IMR-90 (cell line): ENCODE measurements around the gene FAM163A. TPM values are rescaled to one million over a fixed set of nuclear protein-coding genes. Genes with fewer than 3 reads are reported as not detected.
A peak's percentile ranks its signal among the peaks of the same experiment; 100 is the strongest.

Experiments used
- ATAC-seq: fragments of 200-7000 bp; cut with Tn5 transposase; 2 replicates; pipeline ENCODE4 v1.9.1; 2020; ENCODE audit warnings: low read depth, mild to moderate bottlenecking, moderate library complexity
- BruUV-seq: library from RNA; stranded (reverse); fragments of 400-500 nt; replicated peaks from 2 replicates; lab custom pipeline; 2021; lab: Mats Ljungman, UMichigan
- CTCF ChIA-PET: fragments of 300-600 bp; formaldehyde crosslinking; extraction: SDS; loops from one replicate; lab custom pipeline; 2021; ENCODE audit warnings: antibody characterized with exemption; lab: Yijun Ruan, JAX
- POLR2A ChIA-PET: fragments of 300-600 bp; sonication (Branson Sonifier 250); formaldehyde crosslinking; loops from one replicate; lab custom pipeline; 2022; ENCODE audit warnings: antibody characterized with exemption; ENCODE audit not compliant: unreplicated experiment; lab: Charles Lee
- DNase-seq: peaks from one replicate; pipeline ENCODE4 v3.0.0; 2013
- H2AFZ ChIP-seq: replicated peaks from 2 replicates; pipeline ENCODE3; 2013; ENCODE audit warnings: low read length, mild to moderate bottlenecking; ENCODE audit not compliant: poor library complexity
- H2AK5ac ChIP-seq: 2 replicates; pipeline ENCODE4 v1.6.1; 2013; ENCODE audit warnings: low read depth, low read length, inconsistent platforms
- H2AK9ac ChIP-seq: replicated peaks from 2 replicates; pipeline ENCODE3; 2013; ENCODE audit warnings: mild to moderate bottlenecking, low read depth, low read length, moderate library complexity; ENCODE audit not compliant: poor library complexity
- H2BK120ac ChIP-seq: 2 replicates; pipeline ENCODE4 v1.6.1; 2013; ENCODE audit warnings: low read depth, low read length, inconsistent platforms
- H2BK15ac ChIP-seq: 3 replicates; pipeline ENCODE4 v1.6.1; 2013; ENCODE audit warnings: low read depth, low read length, inconsistent platforms
- H2BK20ac ChIP-seq: 2 replicates; pipeline ENCODE4 v1.6.1; 2013; ENCODE audit warnings: low read depth, mild to moderate bottlenecking, inconsistent platforms, low read length, moderate library complexity
- H2BK5ac ChIP-seq: 2 replicates; pipeline ENCODE4 v1.6.1; 2013; ENCODE audit warnings: mild to moderate bottlenecking, low read depth, low read length, inconsistent platforms; ENCODE audit not compliant: poor library complexity, severe bottlenecking
- H3K14ac ChIP-seq: replicated peaks from 2 replicates; pipeline ENCODE4 v1.6.1; 2013; ENCODE audit warnings: low read depth, low read length, inconsistent platforms
- H3K18ac ChIP-seq: 2 replicates; pipeline ENCODE4 v1.6.1; 2013; ENCODE audit warnings: low read depth, low read length, control low read depth
- H3K23ac ChIP-seq: 2 replicates; pipeline ENCODE4 v1.6.1; 2013; ENCODE audit warnings: low read depth, low read length, inconsistent platforms
- H3K27ac ChIP-seq: 2 replicates; pipeline ENCODE4 v1.5.1; 2013; ENCODE audit warnings: mild to moderate bottlenecking, control low read depth, low read length; ENCODE audit not compliant: insufficient read depth
- H3K27me3 ChIP-seq: 2 replicates; pipeline ENCODE4 v1.6.1; 2013; ENCODE audit warnings: low read length; ENCODE audit not compliant: control insufficient read depth, insufficient read depth
- H3K36me3 ChIP-seq: 2 replicates; pipeline ENCODE4 v1.6.1; 2013; ENCODE audit warnings: low read length, mixed read lengths; ENCODE audit not compliant: control insufficient read depth, insufficient read depth
- H3K4ac ChIP-seq: 2 replicates; pipeline ENCODE4 v1.6.1; 2013; ENCODE audit warnings: low read depth, low read length, inconsistent platforms
- H3K4me1 ChIP-seq: 2 replicates; pipeline ENCODE4 v1.6.1; 2013; ENCODE audit warnings: low read length, mixed read lengths; ENCODE audit not compliant: control insufficient read depth, insufficient read depth
- H3K4me2 ChIP-seq: 2 replicates; pipeline ENCODE4 v1.6.1; 2013; ENCODE audit warnings: low read depth, mild to moderate bottlenecking, control low read depth, low read length, moderate library complexity
- H3K4me3 ChIP-seq: 2 replicates; pipeline ENCODE4 v1.5.1; 2013; ENCODE audit warnings: low read depth, mild to moderate bottlenecking, control low read depth, low read length, moderate library complexity; ENCODE audit not compliant: insufficient read depth
- H3K56ac ChIP-seq: 2 replicates; pipeline ENCODE4 v1.6.1; 2013; ENCODE audit warnings: low read length, inconsistent platforms; ENCODE audit not compliant: insufficient read depth; ENCODE audit errors: extremely low read depth
- H3K79me1 ChIP-seq, 2 experiments: 2 replicates each; pipeline ENCODE4 v1.6.1; 2013; ENCODE audit warnings: low read length in 2 of 2, inconsistent platforms in 1 of 2, low read depth in 1 of 2
- H3K9ac ChIP-seq: 2 replicates; pipeline ENCODE4 v1.6.1; 2013; ENCODE audit warnings: low read depth, low read length, control low read depth
- H3K9me1 ChIP-seq: 2 replicates; pipeline ENCODE4 v1.6.1; 2013; ENCODE audit warnings: low read length, inconsistent platforms; ENCODE audit not compliant: insufficient read depth
- H3K9me3 ChIP-seq: 2 replicates; pipeline ENCODE4 v1.6.1; 2013; ENCODE audit warnings: low read length; ENCODE audit not compliant: control insufficient read depth, insufficient read depth
- H4K20me1 ChIP-seq: 2 replicates; pipeline ENCODE4 v1.6.1; 2013; ENCODE audit warnings: low read length, inconsistent platforms; ENCODE audit not compliant: insufficient read depth
- H4K5ac ChIP-seq: 2 replicates; pipeline ENCODE4 v1.6.1; 2013; ENCODE audit warnings: mild to moderate bottlenecking, low read depth, low read length, control low read depth
- H4K8ac ChIP-seq, 2 experiments: 2 replicates each; pipeline ENCODE4 v1.6.1; 2013; ENCODE audit warnings: low read depth in 2 of 2, low read length in 2 of 2, control low read depth in 1 of 2, inconsistent platforms in 1 of 2
- H4K91ac ChIP-seq: 2 replicates; pipeline ENCODE4 v1.6.1; 2013; ENCODE audit warnings: low read depth, low read length, inconsistent platforms; ENCODE audit not compliant: insufficient read depth
- BHLHE40 ChIP-seq: fragments of 150-350 bp; IDR thresholded peaks from 2 replicates; pipeline ENCODE4 v1.6.1; 2016; ENCODE audit warnings: mild to moderate bottlenecking, low read depth, low read length
- CEBPB ChIP-seq: IDR thresholded peaks from 2 replicates; pipeline ENCODE4 v1.6.1; 2012; ENCODE audit warnings: low read depth, low read length, improper control_type of control experiment
- CHD1 ChIP-seq: IDR thresholded peaks from 2 replicates; pipeline ENCODE4 v1.6.1; 2012; ENCODE audit warnings: low read depth, low read length, improper control_type of control experiment
- CTCF ChIP-seq: conservative IDR thresholded peaks from 2 replicates; pipeline ENCODE4 v1.5.1; 2012; ENCODE audit warnings: mild to moderate bottlenecking, low read depth, low read length, improper control_type of control experiment
- ELK1 ChIP-seq: fragments of 150-350 bp; IDR thresholded peaks from 2 replicates; pipeline ENCODE4 v1.6.1; 2016; ENCODE audit warnings: low read depth, mild to moderate bottlenecking, low read length, moderate library complexity, borderline replicate concordance
- FOS ChIP-seq: fragments of 150-350 bp; IDR thresholded peaks from 2 replicates; pipeline ENCODE4 v1.6.1; 2016; ENCODE audit warnings: low read depth, low read length
- MAFK ChIP-seq: IDR thresholded peaks from 2 replicates; pipeline ENCODE4 v1.6.1; 2012; ENCODE audit warnings: low read depth, low read length, improper control_type of control experiment
- MAZ ChIP-seq: IDR thresholded peaks from 2 replicates; pipeline ENCODE4 v1.6.1; 2012; ENCODE audit warnings: low read depth, mild to moderate bottlenecking, low read length, improper control_type of control experiment, moderate library complexity, borderline replicate concordance
- MXI1 ChIP-seq: IDR thresholded peaks from 2 replicates; pipeline ENCODE4 v1.6.1; 2012; ENCODE audit warnings: low read depth, mild to moderate bottlenecking, low read length, moderate library complexity, borderline replicate concordance
- NFE2L2 ChIP-seq: fragments of 150-350 bp; IDR thresholded peaks from 2 replicates; pipeline ENCODE4 v1.6.1; 2016; ENCODE audit warnings: low read depth, mild to moderate bottlenecking, low read length
- POLR2A ChIP-seq: IDR thresholded peaks from 2 replicates; pipeline ENCODE4 v1.6.1; 2012; ENCODE audit warnings: mild to moderate bottlenecking, low read depth, low read length
- RAD21 ChIP-seq: IDR thresholded peaks from 2 replicates; pipeline ENCODE4 v1.6.1; 2012; ENCODE audit warnings: low read length, improper control_type of control experiment
- RCOR1 ChIP-seq: IDR thresholded peaks from 2 replicates; pipeline ENCODE4 v1.6.1; 2012; ENCODE audit warnings: mild to moderate bottlenecking, low read length, improper control_type of control experiment; ENCODE audit not compliant: insufficient replicate concordance
- RFX5 ChIP-seq: IDR thresholded peaks from 2 replicates; pipeline ENCODE4 v1.8.0; 2012; ENCODE audit warnings: low read depth, mild to moderate bottlenecking, low read length, moderate library complexity
- SMC3 ChIP-seq: fragments of 150-350 bp; IDR thresholded peaks from 2 replicates; pipeline ENCODE4 v1.6.1; 2016; ENCODE audit warnings: low read depth, mild to moderate bottlenecking, antibody characterized with exemption, low read length, moderate library complexity
- USF2 ChIP-seq: fragments of 150-350 bp; IDR thresholded peaks from 2 replicates; pipeline ENCODE4 v1.6.1; 2017; ENCODE audit warnings: mild to moderate bottlenecking, antibody characterized with exemption, low read length, low read depth
- WGBS, 2 experiments: methylation state at CpG; one replicate each; pipeline versions ENCODE4 v1.1.5 to v1.1.7; 2013; ENCODE audit warnings: missing lambda C conversion rate in 2 of 2; ENCODE audit not compliant: insufficient read length in 1 of 2; ENCODE audit errors: extremely low coverage in 2 of 2; 5-methylcytosine and 5-hydroxymethylcytosine counted together
- dilution Hi-C: fragments of 300-500 bp; cut with HindIII; formaldehyde crosslinking; loops from one replicate; pipeline ENCODE4 v1.14.3; 2018; ENCODE audit warnings: low sequenced_read_pairs; ENCODE audit not compliant: unreplicated experiment
- in situ Hi-C: fragments of 300-500 bp; cut with MboI; formaldehyde crosslinking; loops from 3 replicates; pipeline ENCODE4 v1.14.3; 2019; ENCODE audit warnings: low sequenced_read_pairs, inconsistent platforms, mixed read lengths
- intact Hi-C: fragments of 100-400 bp; cut with micrococcal nuclease; formaldehyde crosslinking; loops from 2 replicates; pipeline ENCODE4 v1.10.0; 2022
- polyA plus RNA-seq, 3 experiments: library from polyadenylated mRNA; depleted of rRNA; stranded (reverse); fragments of >200 nt; gene quantifications; 2 replicates each; pipeline ENCODE4 v1.2.3, GENCODE V29; 2012; ENCODE audit warnings: low replicate concordance in 1 of 3
- total RNA-seq: library from RNA; depleted of rRNA; stranded (reverse); fragments of >200 nt; gene quantifications from 2 replicates; pipeline ENCODE4 v1.2.3, GENCODE V29; 2012

Gene FAM163A
- total and polyA plus RNA-seq, 2 of the 4 experiments (the other 2 are of a cell fraction): not detected

- H4K5ac ChIP-seq: no peak overlapping the region
- no peak overlapping the region for H4K8ac ChIP-seq
- intact Hi-C loops (no loop called here), dilution Hi-C loops (no loop called here), in situ Hi-C loops (no loop called here)
- no peaks in the 10 kb centered on the region for H3K9me3 ChIP-seq
- H2AFZ ChIP-seq: peak overlapping the region; percentile 4
- no peaks in the 10 kb centered on the region for H3K79me1 ChIP-seq
- H3K4me1 ChIP-seq: no peaks in the 10 kb centered on the region
- CTCF ChIA-PET: no interaction called here
- no peak overlapping the region for H2BK15ac ChIP-seq
- H3K56ac ChIP-seq: no peak overlapping the region
- no peak overlapping the region for H3K18ac ChIP-seq
- H2BK120ac ChIP-seq: no peak overlapping the region
- DNase-seq (no peak), ATAC-seq (no peak)
- H3K14ac ChIP-seq: no peak overlapping the region
- no peak overlapping the region for H3K4me3 ChIP-seq
- H2AK9ac ChIP-seq: no peak overlapping the region
- H3K23ac ChIP-seq: no peak overlapping the region
- H4K91ac ChIP-seq: no peak overlapping the region
- TF ChIP-seq USF2 (no peak), RAD21 (no peak), POLR2A (no peak), BHLHE40 (no peak), CHD1 (no peak), RFX5 (no peak), MAZ (no peak), ELK1 (no peak), SMC3 (no peak), CTCF (no peak), MAFK (no peak), RCOR1 (no peak), FOS (no peak), CEBPB (no peak), NFE2L2 (no peak), MXI1 (no peak)
- no peak overlapping the region for H2BK20ac ChIP-seq
- no peaks in the 10 kb centered on the region for H3K36me3 ChIP-seq
- no peak overlapping the region for H3K4ac ChIP-seq
- H2AK5ac ChIP-seq: no peak overlapping the region
- POLR2A ChIA-PET: no interaction called here
- H3K9ac ChIP-seq: no peak overlapping the region
- 100% methylated on average over 1 of the region's 8 CpGs; no CpG with 5 or more reads in 1 of the 2 experiments for WGBS, 2 experiments
- no TSS peak for BruUV-seq
- no peak overlapping the region for H3K27ac ChIP-seq
- no peaks in the 10 kb centered on the region for H4K20me1 ChIP-seq
- H3K27me3 ChIP-seq: peaks cover 28% of the 10 kb centered on the region
- H3K4me2 ChIP-seq: no peak overlapping the region
- no peak overlapping the region for H2BK5ac ChIP-seq
- no peaks in the 10 kb centered on the region for H3K9me1 ChIP-seq
Measured at GRCh38 chr1:179825206-179825605, 82.1 kb downstream of the FAM163A start.
